ENCODE results near the gene POC1A. TPM values are rescaled to one million over a fixed set of nuclear protein-coding genes. Genes with fewer than 3 reads are reported as not detected.

POC1A gene
- total and polyA plus RNA-seq, 2 of the 8 experiments (the other 6 are each of a cell fraction or from before 2014, with no cell fraction given) = 35.7 to 39.2 TPM

- ChIA-PET CTCF (ENCODE audit: partially characterized antibody) (interaction anchor here (0.7 to 14.6 kb wide), 20 partner anchors 12 to 133 kb away, joined by 3 to 168 read pairs (median 6); partner anchors contain the start of gene DUSP7), POLR2A (ENCODE audit: partially characterized antibody) (interaction anchor here (0.9 to 2.3 kb wide), 4 partner anchors 26 to 93 kb away, joined by 3 to 7 read pairs (median 3); partner anchors contain the start of gene RPL29)
- H3K79me1 ChIP-seq (ENCODE audit: low read depth, low read length) = no peaks in the 10 kb centered on the region; the same call in 1 of the 2 replicates
- no peaks in the 10 kb centered on the region for H3K27me3 ChIP-seq (replicated peaks in 1 of 4; ENCODE audit: control insufficient read depth in 3 of 4, extremely low read depth in 1 of 4, insufficient read depth in 3 of 4, low read length in 3 of 4)
- no peak overlapping the region for H2BK5ac ChIP-seq (ENCODE audit: low read depth, low read length)
- H3K23me2 ChIP-seq (ENCODE audit: low read depth, low read length) = no peaks in the 10 kb centered on the region
- no peak overlapping the region for H4K91ac ChIP-seq (replicated peaks; ENCODE audit: insufficient read length, low read length)
- no peak overlapping the region for H3K27ac ChIP-seq (ENCODE audit: low read depth, low read length)
- H4K20me1 ChIP-seq (replicated peaks in 1 of 2; ENCODE audit: control insufficient read depth in 1 of 2, insufficient read depth in 2 of 2, low read length in 2 of 2) = peaks cover 5 to 7% of the 10 kb centered on the region in 2 experiments
- FAIRE-seq (no peak), DNase-seq (ENCODE audit: low read depth in 1 of 2, low spot score in 2 of 2) (no peak)
- no peak overlapping the region for H3K4me2 ChIP-seq (ENCODE audit: insufficient read depth in 1 of 2, low read depth in 2 of 2, low read length in 2 of 2)
- H3K14ac ChIP-seq (ENCODE audit: insufficient read length) = no peak overlapping the region
- peaks cover 0 to 2% (median 0%) of the 10 kb centered on the region in 4 experiments; a peak in 1 of 8 replicates for H3K36me3 ChIP-seq (ENCODE audit: control insufficient read depth in 2 of 4, insufficient read depth in 4 of 4, low read length in 3 of 4)
- H2BK120ac ChIP-seq (replicated peaks; ENCODE audit: low read depth, low read length) = no peak overlapping the region
- no peak overlapping the region for H3K9ac ChIP-seq (replicated peaks in 1 of 4; ENCODE audit: extremely low read depth in 1 of 4, low read depth in 3 of 4, low read length in 3 of 4)
- no peak overlapping the region for H2BK20ac ChIP-seq (ENCODE audit: low read length)
- no peak overlapping the region for H4K5ac ChIP-seq (ENCODE audit: insufficient read length, low read depth, low read length)
- no peak overlapping the region for H2AK5ac ChIP-seq (ENCODE audit: low read depth, low read length)
- WGBS, 2 experiments (ENCODE audit: extremely low coverage in 1 of 2, insufficient coverage in 1 of 2, insufficient read length in 1 of 2, insufficient replicate concordance in 2 of 2, low coverage in 1 of 2, low lambda C conversion rate in 2 of 2, missing lambda C conversion rate in 1 of 2) = 90% methylated on average over 10 of the region's 10 CpGs; no CpG with 5 or more reads in 1 of the 2 experiments
- H3K23ac ChIP-seq (ENCODE audit: insufficient read length) = no peak overlapping the region
- no peak overlapping the region for H2AFZ ChIP-seq (ENCODE audit: low read length)
- H3K18ac ChIP-seq (ENCODE audit: extremely low read depth, low read length) = no peak overlapping the region
- TF ChIP-seq KDM5A (IDR thresholded peaks at IDR 0.05; ENCODE audit: low read length) (no peak), JUND (IDR thresholded peaks at IDR 0.05; ENCODE audit: low read length) (no peak), SAP30 (IDR thresholded peaks at IDR 0.05; ENCODE audit: insufficient read depth, insufficient replicate concordance, low read length) (no peak)
- TF ChIP-seq, protein P1, sequence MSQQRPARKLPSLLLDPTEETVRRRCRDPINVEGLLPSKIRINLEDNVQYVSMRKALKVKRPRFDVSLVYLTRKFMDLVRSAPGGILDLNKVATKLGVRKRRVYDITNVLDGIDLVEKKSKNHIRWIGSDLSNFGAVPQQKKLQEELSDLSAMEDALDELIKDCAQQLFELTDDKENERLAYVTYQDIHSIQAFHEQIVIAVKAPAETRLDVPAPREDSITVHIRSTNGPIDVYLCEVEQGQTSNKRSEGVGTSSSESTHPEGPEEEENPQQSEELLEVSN (IDR thresholded peaks at IDR 0.05) = no peak
- no peaks in the 10 kb centered on the region for H3K79me2 ChIP-seq (ENCODE audit: control insufficient read depth in 1 of 2, insufficient read depth in 2 of 2, low read length in 2 of 2)
- H3K9me3 ChIP-seq (ENCODE audit: insufficient read depth in 2 of 2, low read depth in 1 of 2, low read length in 1 of 2) = no peaks in the 10 kb centered on the region
- no peak overlapping the region; the same call in 1 of the 2 replicates for H4K8ac ChIP-seq (ENCODE audit: extremely low read depth, insufficient read depth, low read length)
- no peak overlapping the region for H3K56ac ChIP-seq (replicated peaks; ENCODE audit: insufficient read length, low read depth, low read length)
- peaks cover 0 to 4% (median 0%) of the 10 kb centered on the region in 4 experiments; a peak in 2 of 7 replicates for H3K4me1 ChIP-seq (replicated peaks in 1 of 4; ENCODE audit: control insufficient read depth in 3 of 4, insufficient read depth in 4 of 4, low read length in 3 of 4)
- H3K4ac ChIP-seq (replicated peaks; ENCODE audit: insufficient read length, low read depth, low read length) = no peak overlapping the region
- no peak overlapping the region for H3K4me3 ChIP-seq (ENCODE audit: extremely low read depth in 1 of 4, insufficient read depth in 2 of 4, low read depth in 3 of 4, low read length in 4 of 4)
- H2BK15ac ChIP-seq (ENCODE audit: low read length) = no peak overlapping the region
- H2BK12ac ChIP-seq (ENCODE audit: low read depth, low read length) = no peak overlapping the region
Observed at GRCh38 chr3:52085681-52086282, 68.4 kb downstream of the POC1A start.

Measured in H1 (cell line).